OCI-LY7 (cell line): ENCODE results near the gene SH3GLB2. TPM values are rescaled to one million over a fixed set of nuclear protein-coding genes. Genes with fewer than 3 reads are reported as not detected.

Experiments used
- BruUV-seq: library from RNA; stranded (reverse); fragments of 400-500 nt; replicated peaks from 2 replicates; lab custom pipeline; 2021; lab: Mats Ljungman, UMichigan
- CTCF ChIA-PET: fragments of 300-600 bp; sonication (Branson Sonifier 250); formaldehyde crosslinking; loops from one replicate; lab custom pipeline; 2022; ENCODE audit warnings: antibody characterized with exemption; ENCODE audit not compliant: unreplicated experiment; lab: Charles Lee
- POLR2A ChIA-PET: fragments of 300-600 bp; sonication (Branson Sonifier 250); formaldehyde crosslinking; loops from one replicate; lab custom pipeline; 2022; ENCODE audit warnings: antibody characterized with exemption; lab: Charles Lee
- DNase-seq: peaks from one replicate; pipeline ENCODE4 v3.0.0-alpha.2; 2015; ENCODE audit warnings: low spot score
- H2AFZ ChIP-seq: fragments of 200-600 bp; sonication (generic), shearing (Covaris generic); 2 replicates; pipeline ENCODE4 v1.6.1; 2014; ENCODE audit warnings: mild to moderate bottlenecking, antibody characterized with exemption, low read length, moderate library complexity
- H3K27ac ChIP-seq: fragments of 200-600 bp; sonication (generic); 2 replicates; pipeline ENCODE4 v1.5.1; 2014; ENCODE audit warnings: mixed run types, low read depth, mild to moderate bottlenecking, moderate library complexity, low read length, inconsistent platforms; ENCODE audit not compliant: poor library complexity, severe bottlenecking
- H3K36me3 ChIP-seq: fragments of 200-600 bp; sonication (generic); 2 replicates; pipeline ENCODE4 v1.6.1; 2014; ENCODE audit warnings: mild to moderate bottlenecking, antibody characterized with exemption, low read length, moderate library complexity, mixed read lengths; ENCODE audit not compliant: insufficient read depth
- H3K4me1 ChIP-seq: fragments of 200-600 bp; sonication (generic); 2 replicates; pipeline ENCODE4 v1.5.1; 2014; ENCODE audit warnings: mild to moderate bottlenecking, low read length; ENCODE audit not compliant: insufficient read depth, poor library complexity, severe bottlenecking
- H3K4me2 ChIP-seq: fragments of 200-600 bp; sonication (generic); 2 replicates; pipeline ENCODE4 v1.6.1; 2014; ENCODE audit warnings: mild to moderate bottlenecking, low read length
- H3K4me3 ChIP-seq: fragments of 200-600 bp; sonication (generic); 2 replicates; pipeline ENCODE4 v1.5.1; 2014; ENCODE audit warnings: mild to moderate bottlenecking, low read depth, low read length; ENCODE audit not compliant: poor library complexity, severe bottlenecking
- H3K79me2 ChIP-seq: fragments of 200-600 bp; sonication (generic); 2 replicates; pipeline ENCODE4 v1.6.1; 2016; ENCODE audit warnings: low read depth, mild to moderate bottlenecking, low read length, moderate library complexity, mixed read lengths; ENCODE audit not compliant: insufficient read depth
- H3K9me2 ChIP-seq: fragments of 200-600 bp; sonication (generic); 2 replicates; pipeline ENCODE4 v1.6.1; 2016; ENCODE audit warnings: mild to moderate bottlenecking, low read length, mixed read lengths; ENCODE audit not compliant: insufficient read depth
- H3K9me3 ChIP-seq: fragments of 200-600 bp; sonication (generic); 2 replicates; pipeline ENCODE4 v1.6.1; 2014; ENCODE audit warnings: mild to moderate bottlenecking, mixed run types, low read length, mixed read lengths
- H4K20me1 ChIP-seq: fragments of 200-600 bp; sonication (generic); 2 replicates; pipeline ENCODE4 v1.6.1; 2014; ENCODE audit warnings: mild to moderate bottlenecking, antibody characterized with exemption, low read length, moderate library complexity, mixed read lengths; ENCODE audit not compliant: insufficient read depth
- EZH2phosphoT487 ChIP-seq: fragments of 200-600 bp; sonication (generic); IDR thresholded peaks from 2 replicates; pipeline ENCODE4 v1.6.1; 2018; ENCODE audit warnings: low read depth, borderline replicate concordance, mild to moderate bottlenecking, mixed run types, antibody characterized with exemption, low read length, moderate library complexity, mixed read lengths
- intact Hi-C: fragments of 100-400 bp; cut with micrococcal nuclease; formaldehyde crosslinking; loops from one replicate; pipeline ENCODE4 v1.10.0; 2022; ENCODE audit not compliant: unreplicated experiment
- total RNA-seq, 2 experiments: library from RNA; depleted of rRNA in 1 of 2; stranded (reverse); fragments of >200 nt in 1 of 2; shearing (Covaris generic) in 1 of 2; gene quantifications; 2 replicates each; pipeline ENCODE4 v1.2.3, GENCODE V29; 2014 to 2022
- TF ChIP-seq, protein P1 (sequence below): fragments of 200-600 bp; sonication (generic); conservative IDR thresholded peaks from 2 replicates; pipeline ENCODE4 v1.5.1; 2014; ENCODE audit warnings: mild to moderate bottlenecking, antibody characterized with exemption, low read length, moderate library complexity, mixed read lengths

SH3GLB2 gene
- total RNA-seq, 2 experiments from 2014 or later, result 58.4 to 92.6 TPM

DNA sequence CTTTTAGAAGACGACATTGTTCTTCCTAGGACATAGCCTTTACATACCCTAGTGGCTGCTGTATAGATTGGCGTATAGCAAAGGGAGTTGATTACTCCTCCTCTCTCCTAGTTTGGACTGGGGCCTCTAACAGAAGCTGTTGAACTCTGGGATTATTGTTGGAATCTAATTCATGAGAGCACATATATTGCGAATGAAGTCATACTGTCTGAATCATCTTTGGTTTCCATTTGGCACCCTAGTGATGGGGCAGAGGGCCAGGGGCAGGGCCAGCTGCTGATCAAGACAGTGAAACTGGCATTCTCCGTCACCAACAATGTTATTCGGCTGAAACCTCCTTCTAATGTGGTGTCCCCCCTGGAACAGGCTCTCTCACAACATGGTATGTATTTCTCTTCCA, 40.3 kb downstream of the SH3GLB2 start:
- POLR2A ChIA-PET, result interaction anchor here (0.6 kb wide), 1 partner anchor 36 kb away, joined by 3 read pairs; no protein-coding TSS in a partner anchor
- TF ChIP-seq EZH2phosphoT487, result no peak
- TF ChIP-seq, protein P1, sequence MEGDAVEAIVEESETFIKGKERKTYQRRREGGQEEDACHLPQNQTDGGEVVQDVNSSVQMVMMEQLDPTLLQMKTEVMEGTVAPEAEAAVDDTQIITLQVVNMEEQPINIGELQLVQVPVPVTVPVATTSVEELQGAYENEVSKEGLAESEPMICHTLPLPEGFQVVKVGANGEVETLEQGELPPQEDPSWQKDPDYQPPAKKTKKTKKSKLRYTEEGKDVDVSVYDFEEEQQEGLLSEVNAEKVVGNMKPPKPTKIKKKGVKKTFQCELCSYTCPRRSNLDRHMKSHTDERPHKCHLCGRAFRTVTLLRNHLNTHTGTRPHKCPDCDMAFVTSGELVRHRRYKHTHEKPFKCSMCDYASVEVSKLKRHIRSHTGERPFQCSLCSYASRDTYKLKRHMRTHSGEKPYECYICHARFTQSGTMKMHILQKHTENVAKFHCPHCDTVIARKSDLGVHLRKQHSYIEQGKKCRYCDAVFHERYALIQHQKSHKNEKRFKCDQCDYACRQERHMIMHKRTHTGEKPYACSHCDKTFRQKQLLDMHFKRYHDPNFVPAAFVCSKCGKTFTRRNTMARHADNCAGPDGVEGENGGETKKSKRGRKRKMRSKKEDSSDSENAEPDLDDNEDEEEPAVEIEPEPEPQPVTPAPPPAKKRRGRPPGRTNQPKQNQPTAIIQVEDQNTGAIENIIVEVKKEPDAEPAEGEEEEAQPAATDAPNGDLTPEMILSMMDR, result no peak
- Histone ChIP-seq H3K9me3 (no peaks in the 10 kb centered on the region), H2AFZ (no peak overlapping the region), H3K4me2 (no peak overlapping the region), H3K27ac (no peak overlapping the region), H3K9me2 (no peaks in the 10 kb centered on the region), H3K4me1 (no peaks in the 10 kb centered on the region), H3K36me3 (peaks cover 86% of the 10 kb centered on the region), H3K4me3 (no peak overlapping the region), H4K20me1 (no peaks in the 10 kb centered on the region), H3K79me2 (no peaks in the 10 kb centered on the region)
- intact Hi-C loops, result no loop called here
- no peak for DNase-seq
- CTCF ChIA-PET, result no interaction called here
- BruUV-seq, result no TSS peak

DNA sequence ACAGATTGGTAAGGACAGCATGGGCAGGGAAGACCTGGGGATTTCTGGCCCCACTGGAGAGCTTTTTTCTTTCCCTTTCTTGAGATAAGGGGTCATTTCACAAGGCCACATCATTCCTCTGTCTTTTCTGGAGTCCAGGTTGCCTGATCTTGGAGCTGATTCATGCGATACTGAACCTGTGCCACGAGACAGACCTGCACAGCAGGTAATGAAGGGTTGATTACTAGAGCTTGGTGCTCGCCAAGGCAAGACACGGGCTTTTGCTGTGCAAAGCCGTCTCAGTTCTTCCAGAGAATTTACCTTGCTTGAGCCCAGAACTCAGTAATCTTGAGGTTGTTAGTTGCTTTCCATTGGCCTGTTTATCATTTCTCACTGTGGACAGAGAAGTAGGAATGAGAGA, 41.5 kb downstream of the SH3GLB2 start:
- Histone ChIP-seq H3K79me2 (no peaks in the 10 kb centered on the region), H2AFZ (no peak overlapping the region), H3K9me2 (no peaks in the 10 kb centered on the region), H3K9me3 (no peaks in the 10 kb centered on the region), H3K4me2 (no peak overlapping the region), H4K20me1 (no peaks in the 10 kb centered on the region), H3K4me1 (no peaks in the 10 kb centered on the region), H3K36me3 (peaks cover 89% of the 10 kb centered on the region), H3K27ac (no peak overlapping the region), H3K4me3 (no peak overlapping the region)
- ChIA-PET POLR2A (no interaction called here), CTCF (interaction anchor here (0.5 kb wide), 1 partner anchor 61 kb away, joined by 3 read pairs; no protein-coding TSS in a partner anchor)
- BruUV-seq, result no TSS peak
- intact Hi-C loops, result no loop called here
- DNase-seq, result no peak
- TF ChIP-seq, protein P1, result no peak
- TF ChIP-seq EZH2phosphoT487, result no peak

DNA sequence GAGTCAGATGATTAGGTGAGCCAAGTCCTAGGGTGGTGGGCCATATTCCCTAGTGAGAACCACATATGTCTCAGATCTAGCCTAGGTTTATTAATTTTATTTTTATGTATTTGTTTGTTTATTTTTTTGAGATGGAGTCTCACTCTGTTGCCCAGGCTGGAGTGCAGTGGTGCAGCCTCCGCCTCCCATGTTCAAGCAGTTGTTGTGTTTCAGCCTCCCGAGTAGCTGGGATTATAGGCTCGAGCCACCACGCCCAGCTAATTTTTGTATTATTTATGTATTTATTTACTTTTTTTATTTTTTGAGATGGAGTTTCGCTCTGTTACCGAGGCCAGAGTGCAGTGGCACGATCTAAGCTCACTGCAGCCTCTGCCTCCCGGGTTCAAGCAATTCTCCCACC, 44.6 kb downstream of the SH3GLB2 start:
- Histone ChIP-seq H3K9me2 (no peaks in the 10 kb centered on the region), H3K36me3 (peaks cover 92% of the 10 kb centered on the region), H3K27ac (no peak overlapping the region), H3K4me3 (no peak overlapping the region), H3K4me2 (no peak overlapping the region), H3K9me3 (no peaks in the 10 kb centered on the region), H3K4me1 (no peaks in the 10 kb centered on the region), H4K20me1 (no peaks in the 10 kb centered on the region), H2AFZ (no peak overlapping the region), H3K79me2 (no peaks in the 10 kb centered on the region)
- BruUV-seq, result no TSS peak
- ChIA-PET CTCF (no interaction called here), POLR2A (no interaction called here)
- no peak for DNase-seq
- TF ChIP-seq EZH2phosphoT487, result no peak
- TF ChIP-seq, protein P1, result no peak
- intact Hi-C loops, result no loop called here
